ENCODE results near the gene NPIPA5. TPM values are rescaled to one million over a fixed set of nuclear protein-coding genes. Genes with fewer than 3 reads are reported as not detected.
"Not testable (repeated sequence)": the region's sequence is repeated elsewhere in the genome, so short reads cannot be mapped to it uniquely, and the experiment has no call there.

NPIPA5 gene
- 0.64 and 0.86 TPM in 2 replicates for total RNA-seq

DNA sequence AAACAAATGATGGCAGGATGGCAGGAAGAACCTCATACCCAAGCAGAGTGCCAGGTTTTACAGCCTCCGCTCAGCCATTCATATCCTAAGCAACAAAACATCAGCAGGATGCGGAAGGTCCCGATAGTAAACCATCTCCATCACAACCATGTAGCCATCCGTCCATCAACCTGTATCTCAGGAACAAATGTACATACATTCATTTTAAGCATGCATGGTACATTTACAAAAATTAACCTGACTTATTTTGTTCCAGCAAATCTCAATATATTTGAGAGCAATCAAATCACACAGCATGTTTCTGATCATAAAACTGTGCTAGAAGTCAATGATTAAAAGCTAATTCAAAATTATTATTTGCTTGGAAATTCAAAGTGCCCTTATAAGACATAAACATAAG lies at the start of gene NPIPA5:
TSS of gene NPIPA5 (minus strand) at position 101 of the 400 bp plus-strand sequence. CDS start at position 101, 0 bp downstream.
- not testable (repeated sequence) for DNase-seq (ENCODE audit: low read depth); H3K4me3 ChIP-seq (ENCODE audit: low read depth, low read length)

DNA sequence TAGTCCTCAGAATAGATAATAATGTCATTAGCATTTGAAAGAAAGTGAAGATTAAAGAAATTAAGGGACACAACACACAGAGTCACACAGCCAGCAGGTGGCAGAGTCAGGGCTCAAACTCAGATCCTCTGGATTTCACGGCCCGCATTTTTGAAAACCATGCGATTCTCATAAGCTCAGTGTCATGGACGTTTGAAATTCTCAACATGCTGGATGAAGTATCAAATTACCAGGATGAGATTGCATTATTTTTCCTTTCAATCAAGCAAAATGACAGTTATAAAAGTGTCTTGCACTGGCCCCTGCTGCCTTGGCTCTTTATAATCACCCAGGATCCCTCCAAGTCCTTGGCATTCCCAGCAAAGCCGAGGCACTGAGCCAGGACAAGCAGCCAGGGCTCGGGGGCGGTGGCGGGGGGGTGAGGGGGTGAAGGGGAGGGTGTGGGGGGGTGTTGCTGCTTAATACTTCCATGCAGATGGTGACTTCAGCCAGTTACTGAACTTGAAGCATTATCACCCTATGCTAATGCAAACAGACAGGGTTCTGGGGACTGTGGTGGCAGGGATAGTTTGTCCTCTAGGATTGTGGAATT lies 49.6 kb upstream of the NPIPA5 start:
- DNase-seq (ENCODE audit: low read depth), result peak; percentile 84
- TF ChIP-seq, protein P1, sequence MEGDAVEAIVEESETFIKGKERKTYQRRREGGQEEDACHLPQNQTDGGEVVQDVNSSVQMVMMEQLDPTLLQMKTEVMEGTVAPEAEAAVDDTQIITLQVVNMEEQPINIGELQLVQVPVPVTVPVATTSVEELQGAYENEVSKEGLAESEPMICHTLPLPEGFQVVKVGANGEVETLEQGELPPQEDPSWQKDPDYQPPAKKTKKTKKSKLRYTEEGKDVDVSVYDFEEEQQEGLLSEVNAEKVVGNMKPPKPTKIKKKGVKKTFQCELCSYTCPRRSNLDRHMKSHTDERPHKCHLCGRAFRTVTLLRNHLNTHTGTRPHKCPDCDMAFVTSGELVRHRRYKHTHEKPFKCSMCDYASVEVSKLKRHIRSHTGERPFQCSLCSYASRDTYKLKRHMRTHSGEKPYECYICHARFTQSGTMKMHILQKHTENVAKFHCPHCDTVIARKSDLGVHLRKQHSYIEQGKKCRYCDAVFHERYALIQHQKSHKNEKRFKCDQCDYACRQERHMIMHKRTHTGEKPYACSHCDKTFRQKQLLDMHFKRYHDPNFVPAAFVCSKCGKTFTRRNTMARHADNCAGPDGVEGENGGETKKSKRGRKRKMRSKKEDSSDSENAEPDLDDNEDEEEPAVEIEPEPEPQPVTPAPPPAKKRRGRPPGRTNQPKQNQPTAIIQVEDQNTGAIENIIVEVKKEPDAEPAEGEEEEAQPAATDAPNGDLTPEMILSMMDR (IDR thresholded peaks at IDR 0.05; ENCODE audit: insufficient read depth, low read depth, low read length), result peak; percentile 65
- no peak overlapping the region for H3K4me3 ChIP-seq (ENCODE audit: low read depth, low read length)

DNA sequence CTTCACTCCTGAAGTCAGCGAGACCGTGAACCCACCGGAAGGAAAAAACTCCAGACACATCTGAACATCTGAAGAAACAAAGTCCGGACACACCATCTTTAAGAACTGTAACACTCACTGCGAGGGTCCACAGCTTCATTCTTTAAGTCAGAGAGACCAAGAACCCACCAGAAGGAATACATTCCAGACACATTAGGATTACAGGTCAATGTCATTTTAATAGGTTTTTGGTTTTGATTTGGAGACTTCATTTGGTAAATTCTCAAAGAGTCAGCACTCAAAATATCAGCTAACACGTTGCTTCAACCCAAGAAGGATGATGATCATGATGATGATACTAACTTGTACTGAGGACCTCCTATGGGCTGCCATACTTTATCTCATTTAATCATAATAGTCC lies 48.7 kb upstream of the NPIPA5 start:
- no peak overlapping the region for H3K4me3 ChIP-seq (ENCODE audit: low read depth, low read length)
- DNase-seq (ENCODE audit: low read depth), result no peak
- TF ChIP-seq, protein P1 (IDR thresholded peaks at IDR 0.05; ENCODE audit: insufficient read depth, low read depth, low read length), result no peak

DNA sequence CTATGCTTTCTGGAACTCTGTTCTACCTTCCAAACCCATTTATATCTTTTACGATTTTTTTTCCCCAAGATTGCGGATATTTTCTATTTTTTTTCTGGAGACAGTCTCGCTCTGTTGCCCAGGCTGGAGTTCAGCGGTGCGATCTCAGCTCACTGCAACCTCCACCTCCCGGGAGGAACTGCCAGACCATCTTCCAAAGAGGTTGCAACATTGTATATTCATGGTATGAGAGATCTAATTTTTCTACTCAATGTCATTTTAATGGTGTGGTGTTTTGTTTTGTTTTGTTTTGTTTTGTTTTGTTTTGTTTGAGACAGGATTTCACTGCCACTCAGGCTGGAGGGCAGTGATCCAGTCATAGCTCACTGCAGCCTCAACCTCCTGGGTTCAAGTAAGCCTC lies 47.8 kb upstream of the NPIPA5 start:
- H3K4me3 ChIP-seq (ENCODE audit: low read depth, low read length), result no peak overlapping the region
- TF ChIP-seq, protein P1 (IDR thresholded peaks at IDR 0.05; ENCODE audit: insufficient read depth, low read depth, low read length), result no peak
- peak; percentile 60 for DNase-seq (ENCODE audit: low read depth)

GRCh38 chr16:15422222-15422621 lies 44.1 kb upstream of the NPIPA5 start:
- TF ChIP-seq, protein P1 (IDR thresholded peaks at IDR 0.05; ENCODE audit: insufficient read depth, low read depth, low read length), result no peak
- DNase-seq (ENCODE audit: low read depth), result no peak
- no peak overlapping the region for H3K4me3 ChIP-seq (ENCODE audit: low read depth, low read length)

GRCh38 chr16:15421696-15422095 lies 43.6 kb upstream of the NPIPA5 start:
- H3K4me3 ChIP-seq (ENCODE audit: low read depth, low read length); DNase-seq (ENCODE audit: low read depth): not testable (repeated sequence)

- no peak for DNase-seq (ENCODE audit: low read depth)
- TF ChIP-seq, protein P1 (IDR thresholded peaks at IDR 0.05; ENCODE audit: insufficient read depth, low read depth, low read length), result no peak
- no peak overlapping the region for H3K4me3 ChIP-seq (ENCODE audit: low read depth, low read length)
Measured at GRCh38 chr16:15418206-15418605, 40.1 kb upstream of the NPIPA5 start.

DNA sequence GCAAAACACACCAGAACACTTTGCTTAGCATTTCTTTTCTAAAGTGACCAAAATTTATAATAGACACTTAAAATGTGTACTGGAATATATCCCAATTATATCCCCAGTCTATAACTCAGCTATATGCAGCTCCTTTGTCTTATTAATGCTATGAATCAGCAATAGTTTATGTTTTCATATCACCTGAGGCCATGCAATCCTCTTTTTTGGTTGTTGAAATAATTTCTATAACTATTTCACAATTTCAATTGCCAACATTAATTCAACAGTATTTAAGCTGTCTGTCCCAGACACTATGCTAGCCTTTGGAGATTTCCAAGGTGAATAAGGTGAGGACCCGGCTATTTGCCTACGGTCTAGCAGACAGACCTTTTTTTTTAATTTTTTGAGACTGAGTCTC lies 39.1 kb upstream of the NPIPA5 start:
- TF ChIP-seq, protein P1 (IDR thresholded peaks at IDR 0.05; ENCODE audit: insufficient read depth, low read depth, low read length), result no peak
- no peak overlapping the region for H3K4me3 ChIP-seq (ENCODE audit: low read depth, low read length)
- no peak for DNase-seq (ENCODE audit: low read depth)

Data from fibroblast of villous mesenchyme (primary cell).